DOHH2 (cell line): ENCODE results near the gene LPXN.

Experiments
- H3F3A ChIP-seq: fragments of 200-600 bp; sonication (generic), shearing (Covaris generic); 2 replicates; pipeline ENCODE4 v1.6.0; 2016; ENCODE audit warnings: antibody characterized with exemption, mild to moderate bottlenecking; ENCODE audit not compliant: control insufficient read depth, insufficient read depth
- H3K27ac ChIP-seq: fragments of 200-600 bp; sonication (generic); 2 replicates; pipeline ENCODE4 v1.5.1; 2014; ENCODE audit warnings: low read depth, mild to moderate bottlenecking, low read length, moderate library complexity
- H3K27me3 ChIP-seq: fragments of 200-600 bp; sonication (generic); 2 replicates; pipeline ENCODE4 v1.6.1; 2014; ENCODE audit warnings: mild to moderate bottlenecking, low read length, mixed read lengths; ENCODE audit not compliant: control insufficient read depth
- H3K36me3 ChIP-seq: fragments of 200-600 bp; sonication (generic); 2 replicates; pipeline ENCODE4 v1.6.1; 2014; ENCODE audit warnings: mild to moderate bottlenecking, low read length, moderate library complexity, mixed read lengths; ENCODE audit not compliant: control insufficient read depth
- H3K4me1 ChIP-seq: fragments of 200-600 bp; sonication (generic); 2 replicates; pipeline ENCODE4 v1.6.1; 2014; ENCODE audit warnings: mild to moderate bottlenecking, low read length, mixed read lengths; ENCODE audit not compliant: control insufficient read depth
- H3K4me2 ChIP-seq: fragments of 200-600 bp; sonication (generic); 2 replicates; pipeline ENCODE4 v1.6.0; 2014; ENCODE audit warnings: mild to moderate bottlenecking, low read length, moderate library complexity
- H3K4me3 ChIP-seq: fragments of 200-600 bp; sonication (generic); 2 replicates; pipeline ENCODE4 v1.5.1; 2014; ENCODE audit warnings: mild to moderate bottlenecking, low read length, mixed read lengths
- H3K79me2 ChIP-seq: fragments of 200-600 bp; sonication (generic); 2 replicates; pipeline ENCODE4 v1.6.1; 2014; ENCODE audit warnings: mild to moderate bottlenecking, low read length, mixed read lengths; ENCODE audit not compliant: control insufficient read depth
- H3K9me2 ChIP-seq: fragments of 200-600 bp; sonication (generic); replicated peaks from 2 replicates; pipeline ENCODE4 v1.6.1; 2014; ENCODE audit warnings: mild to moderate bottlenecking, low read length, mixed read lengths; ENCODE audit not compliant: control insufficient read depth
- H3K9me3 ChIP-seq: fragments of 200-600 bp; sonication (generic); 2 replicates; pipeline ENCODE4 v1.6.1; 2014; ENCODE audit warnings: antibody characterized with exemption, low read length, mixed read lengths; ENCODE audit not compliant: control insufficient read depth, insufficient read depth
- H4K20me1 ChIP-seq: fragments of 200-600 bp; sonication (generic); 2 replicates; pipeline ENCODE4 v1.6.0; 2014; ENCODE audit warnings: low read depth, mild to moderate bottlenecking, antibody characterized with exemption, low read length, moderate library complexity; ENCODE audit not compliant: control insufficient read depth, insufficient read depth
- CTCF ChIP-seq: fragments of 200-600 bp; sonication (generic); IDR thresholded peaks from one replicate; pipeline ENCODE4 v1.5.1; 2014; ENCODE audit warnings: antibody characterized with exemption, mild to moderate bottlenecking, low read depth, low read length; ENCODE audit not compliant: poor library complexity, severe bottlenecking
- EZH2phosphoT487 ChIP-seq: fragments of 200-600 bp; sonication (generic); IDR thresholded peaks from 2 replicates; pipeline ENCODE4 v1.6.1; 2017; ENCODE audit warnings: borderline replicate concordance, mild to moderate bottlenecking, antibody characterized with exemption, low read length, moderate library complexity, mixed read lengths

The LPXN gene

GRCh38 chr11:58507355-58507754 is 68.3 kb downstream of the LPXN start:
- Histone ChIP-seq H3F3A (no peaks in the 10 kb centered on the region), H3K27ac (no peak overlapping the region), H3K9me3 (no peaks in the 10 kb centered on the region), H4K20me1 (no peaks in the 10 kb centered on the region), H3K4me3 (no peak overlapping the region), H3K79me2 (no peaks in the 10 kb centered on the region), H3K4me1 (no peaks in the 10 kb centered on the region), H3K9me2 (no peaks in the 10 kb centered on the region), H3K27me3 (no peaks in the 10 kb centered on the region), H3K4me2 (no peak overlapping the region), H3K36me3 (no peaks in the 10 kb centered on the region)
- TF ChIP-seq EZH2phosphoT487 (no peak), CTCF (no peak)

DNA sequence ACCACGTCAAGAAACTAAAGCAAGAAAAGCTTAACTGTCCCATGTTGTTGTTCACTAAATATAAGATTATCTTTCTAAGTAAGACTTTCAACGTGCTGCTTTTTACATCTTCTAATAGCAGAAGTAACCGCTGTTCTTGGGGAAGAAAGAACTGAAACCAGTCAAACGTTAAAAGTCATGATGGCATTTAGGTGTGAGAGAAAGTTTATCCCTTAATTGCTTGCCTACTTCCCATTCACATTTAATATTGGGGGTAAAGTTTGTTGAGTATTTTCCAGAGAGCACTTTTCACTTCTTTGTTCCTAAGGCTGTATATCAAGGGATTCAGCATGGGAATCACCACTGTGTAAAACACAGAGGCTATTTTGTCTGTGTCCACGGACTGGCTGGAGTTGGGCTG is 68.7 kb downstream of the LPXN start:
- H3K4me2 ChIP-seq, result no peak overlapping the region
- H3K9me3 ChIP-seq, result no peaks in the 10 kb centered on the region
- H3K79me2 ChIP-seq, result no peaks in the 10 kb centered on the region
- no peaks in the 10 kb centered on the region for H3K9me2 ChIP-seq
- no peaks in the 10 kb centered on the region for H3K4me1 ChIP-seq
- H3F3A ChIP-seq, result no peaks in the 10 kb centered on the region
- no peak overlapping the region for H3K27ac ChIP-seq
- H3K4me3 ChIP-seq, result no peak overlapping the region
- no peaks in the 10 kb centered on the region for H3K27me3 ChIP-seq
- H3K36me3 ChIP-seq, result no peaks in the 10 kb centered on the region
- TF ChIP-seq EZH2phosphoT487 (no peak), CTCF (no peak)
- no peaks in the 10 kb centered on the region for H4K20me1 ChIP-seq

GRCh38 chr11:58505849-58506248 is 69.8 kb downstream of the LPXN start:
- TF ChIP-seq EZH2phosphoT487 (no peak), CTCF (no peak)
- no peaks in the 10 kb centered on the region for H3K79me2 ChIP-seq

GRCh38 chr11:58504232-58504631 is 71.4 kb downstream of the LPXN start:
- Histone ChIP-seq H3K27me3 (no peaks in the 10 kb centered on the region), H3K36me3 (no peaks in the 10 kb centered on the region), H3K9me3 (no peaks in the 10 kb centered on the region), H3K79me2 (no peaks in the 10 kb centered on the region), H3K27ac (no peak overlapping the region), H3K4me1 (no peaks in the 10 kb centered on the region), H3K4me2 (no peak overlapping the region), H3K9me2 (no peaks in the 10 kb centered on the region), H3F3A (no peaks in the 10 kb centered on the region), H3K4me3 (no peak overlapping the region), H4K20me1 (no peaks in the 10 kb centered on the region)
- TF ChIP-seq EZH2phosphoT487 (no peak), CTCF (no peak)

More at GRCh38 chr11:58505849-58506248, 69.8 kb downstream of the LPXN start:
- H3K36me3 ChIP-seq, result no peaks in the 10 kb centered on the region
- H3K9me2 ChIP-seq, result no peaks in the 10 kb centered on the region
- H3K27me3 ChIP-seq, result no peaks in the 10 kb centered on the region
- H3K9me3 ChIP-seq, result no peaks in the 10 kb centered on the region
- no peaks in the 10 kb centered on the region for H3F3A ChIP-seq
- no peak overlapping the region for H3K4me2 ChIP-seq
- H4K20me1 ChIP-seq, result no peaks in the 10 kb centered on the region
- no peak overlapping the region for H3K4me3 ChIP-seq
- H3K4me1 ChIP-seq, result no peaks in the 10 kb centered on the region
- H3K27ac ChIP-seq, result no peak overlapping the region
